CD14-positive monocyte (primary cell): Measurements from ENCODE around the gene EML4. TPM values are rescaled to one million over a fixed set of nuclear protein-coding genes. Genes with fewer than 3 reads are reported as not detected.

ENCODE experiments used
- DNase-seq, 3 donors: peaks; one replicate each; pipeline ENCODE4 v3.0.0-alpha.2; 2011 to 2022
- H2AFZ ChIP-seq: 2 replicates; pipeline ENCODE4 v1.6.0; 2012; ENCODE audit warnings: mild to moderate bottlenecking, low read depth, low read length, inconsistent platforms; ENCODE audit not compliant: insufficient read depth, poor library complexity, severe bottlenecking
- H3K27ac ChIP-seq, 2 donors: 1 replicate in 1 of 2; 2 replicates in 1 of 2; pipeline ENCODE4 v1.5.1; 2012 to 2013; ENCODE audit warnings: low read length in 2 of 2, control low read depth in 1 of 2, inconsistent platforms in 1 of 2, low read depth in 1 of 2, mild to moderate bottlenecking in 1 of 2
- H3K27me3 ChIP-seq, 2 donors: one replicate each; pipeline versions ENCODE4 v1.6.0 to v1.6.1; 2011 to 2013; ENCODE audit warnings: low read length in 2 of 2; ENCODE audit not compliant: control insufficient read depth in 2 of 2, insufficient read depth in 2 of 2
- H3K36me3 ChIP-seq, 2 donors: replicated peaks in 1 of 2; 1 replicate in 1 of 2; 2 replicates in 1 of 2; pipeline versions ENCODE4 v1.5.1 to v1.6.1; 2012 to 2013; ENCODE audit warnings: low read length in 2 of 2, control low read depth in 1 of 2, inconsistent platforms in 1 of 2, mild to moderate bottlenecking in 1 of 2; ENCODE audit not compliant: insufficient read depth in 2 of 2, control insufficient read depth in 1 of 2
- H3K4me1 ChIP-seq, 2 donors: 1 replicate in 1 of 2; 2 replicates in 1 of 2; pipeline versions ENCODE4 v1.5.1 to v1.6.1; 2012 to 2013; ENCODE audit warnings: low read length in 2 of 2, control low read depth in 1 of 2, inconsistent platforms in 1 of 2, mild to moderate bottlenecking in 1 of 2, moderate library complexity in 1 of 2; ENCODE audit not compliant: insufficient read depth in 2 of 2, control insufficient read depth in 1 of 2
- H3K4me2 ChIP-seq: replicated peaks from 2 replicates; pipeline ENCODE3; 2012; ENCODE audit warnings: low read length, moderate library complexity, mild to moderate bottlenecking; ENCODE audit not compliant: poor library complexity, severe bottlenecking; ENCODE audit errors: extremely low read depth
- H3K4me3 ChIP-seq, 3 experiments: fragments of 200-600 bp in 1 of 3; sonication (generic) in 1 of 3; replicated peaks in 1 of 3; 1 replicate in 2 of 3; 2 replicates in 1 of 3; pipeline ENCODE4 v1.5.1; 2011 to 2013; ENCODE audit warnings: low read length in 3 of 3, mild to moderate bottlenecking in 3 of 3, control low read depth in 2 of 3, low read depth in 2 of 3, inconsistent platforms in 1 of 3, moderate library complexity in 1 of 3
- H3K79me2 ChIP-seq: 2 replicates; pipeline ENCODE4 v1.6.0; 2012; ENCODE audit warnings: mild to moderate bottlenecking, control low read depth, inconsistent platforms, low read length, moderate library complexity; ENCODE audit not compliant: insufficient read depth
- H3K9ac ChIP-seq: 2 replicates; pipeline ENCODE4 v1.6.0; 2017; ENCODE audit warnings: low read length, mild to moderate bottlenecking; ENCODE audit not compliant: insufficient read depth, poor library complexity, severe bottlenecking
- H3K9me3 ChIP-seq, 2 donors: replicated peaks in 1 of 2; 1 replicate in 1 of 2; 2 replicates in 1 of 2; pipeline versions ENCODE4 v1.5.1 to v1.6.1; 2012 to 2013; ENCODE audit warnings: low read length in 2 of 2, control low read depth in 1 of 2; ENCODE audit not compliant: control insufficient read depth in 1 of 2, insufficient read depth in 1 of 2
- H4K20me1 ChIP-seq: 2 replicates; pipeline ENCODE4 v1.6.0; 2012; ENCODE audit warnings: mild to moderate bottlenecking, low read length, control low read depth, moderate library complexity; ENCODE audit not compliant: insufficient read depth
- H3K27ac Mint-ChIP-seq, 7 donors: one replicate each; pipeline ENCODE4 v1.8.0; 2020; ENCODE audit warnings: mild to moderate bottlenecking in 7 of 7, mixed read lengths in 7 of 7, moderate library complexity in 6 of 7, inconsistent platforms in 2 of 7
- H3K27me3 Mint-ChIP-seq, 3 donors: one replicate each; pipeline ENCODE4 v1.8.0; 2021 to 2022; ENCODE audit warnings: low read depth in 3 of 3, mild to moderate bottlenecking in 3 of 3, mixed read lengths in 3 of 3, moderate library complexity in 3 of 3, inconsistent platforms in 1 of 3
- H3K36me3 Mint-ChIP-seq, 2 donors: one replicate each; pipeline ENCODE4 v1.8.0; 2020; ENCODE audit warnings: mixed read lengths in 2 of 2, inconsistent platforms in 1 of 2, mild to moderate bottlenecking in 1 of 2
- H3K4me1 Mint-ChIP-seq: one replicate; pipeline ENCODE4 v1.8.0; 2020; ENCODE audit warnings: mild to moderate bottlenecking, mixed read lengths
- H3K4me3 Mint-ChIP-seq, 2 donors: one replicate each; pipeline ENCODE4 v1.8.0; 2020; ENCODE audit warnings: mild to moderate bottlenecking in 2 of 2, mixed read lengths in 2 of 2, moderate library complexity in 1 of 2
- H3K9me3 Mint-ChIP-seq, 7 donors: one replicate each; pipeline ENCODE4 v1.8.0; 2020 to 2022; ENCODE audit warnings: mixed read lengths in 7 of 7, mild to moderate bottlenecking in 6 of 7, moderate library complexity in 6 of 7, inconsistent platforms in 2 of 7
- CTCF ChIP-seq: fragments of 200-600 bp; IDR thresholded peaks from one replicate; pipeline ENCODE4 v1.8.0; 2022; ENCODE audit warnings: antibody characterized with exemption, mild to moderate bottlenecking
- WGBS: methylation state at CpG from one replicate; pipeline ENCODE4 v1.1.5; 2013; ENCODE audit warnings: missing lambda C conversion rate; ENCODE audit not compliant: insufficient coverage; 5-methylcytosine and 5-hydroxymethylcytosine counted together
- intact Hi-C, 2 donors: fragments of 100-400 bp; cut with micrococcal nuclease; formaldehyde crosslinking; loops; one replicate each; pipeline versions ENCODE4 v1.15.0 to v1.15.1; 2023
- polyA plus RNA-seq, 3 donors: library from polyadenylated mRNA; depleted of rRNA in 1 of 3; unstranded in 2 of 3; stranded (reverse) in 1 of 3; fragments of 300-500 nt in 2 of 3; fragments of >200 nt in 1 of 3; fragmentation: Illumina TruSeq in 2 of 3; gene quantifications; 1 replicate in 2 of 3; 2 replicates in 1 of 3; pipeline ENCODE4 v1.2.3, GENCODE V29; 2012 to 2021

Gene EML4
- polyA plus RNA-seq, 3 donors = 11.5 to 24.3 (median 15.0) TPM

- Histone ChIP-seq H3K4me2 (peak overlapping the region; percentile 90), H3K36me3 (no peaks in the 10 kb centered on the region), H3K79me2 (peaks cover 42% of the 10 kb centered on the region), H3K4me1 (peaks cover 24 to 31% of the 10 kb centered on the region in 2 donors), H3K27me3 (no peaks in the 10 kb centered on the region), H3K4me3 (peak overlapping the region; percentile 58 to 92 (median 89)), H3K9ac (peak overlapping the region; percentile 92), H2AFZ (peak overlapping the region; percentile 85), H3K27ac (peak overlapping the region in 1 of 2 donors; percentile 97), H3K9me3 (no peaks in the 10 kb centered on the region), H4K20me1 (peaks cover 25% of the 10 kb centered on the region)
- Mint-ChIP-seq H3K4me1 (peaks cover 39% of the 10 kb centered on the region), H3K27ac (peak overlapping the region in 5 of 7 donors; percentile 70 to 99 (median 98)), H3K9me3 (peaks cover 0 to 3% (median 0%) of the 10 kb centered on the region in 7 donors), H3K27me3 (peaks cover 3 to 6% (median 4%) of the 10 kb centered on the region in 3 donors), H3K4me3 (peak overlapping the region; percentile 90 to 96), H3K36me3 (peaks cover under 1% of the 10 kb centered on the region in 2 donors)
- no peak for DNase-seq
- intact Hi-C loops = no loop called here
- 0% methylated on average over 2 of the region's 6 CpGs for WGBS
- no peak for TF ChIP-seq CTCF
Measured at GRCh38 chr2:42361728-42362283, 192.7 kb downstream of the EML4 start.

- Histone ChIP-seq H3K27me3 (no peaks in the 10 kb centered on the region), H3K27ac (no peak overlapping the region), H3K9me3 (no peaks in the 10 kb centered on the region), H4K20me1 (peaks cover 9% of the 10 kb centered on the region), H3K36me3 (no peaks in the 10 kb centered on the region), H3K9ac (no peak overlapping the region), H3K4me3 (no peak overlapping the region), H2AFZ (no peak overlapping the region), H3K4me1 (peaks cover 24 to 31% of the 10 kb centered on the region in 2 donors), H3K4me2 (no peak overlapping the region), H3K79me2 (peaks cover 26% of the 10 kb centered on the region)
- 83% methylated on average over 1 of the region's 3 CpGs for WGBS
- H3K27ac Mint-ChIP-seq = no peak overlapping the region
- peaks cover 30% of the 10 kb centered on the region for H3K4me1 Mint-ChIP-seq
- peaks cover 0 to 3% (median 0%) of the 10 kb centered on the region in 7 donors for H3K9me3 Mint-ChIP-seq
- DNase-seq = no peak
- TF ChIP-seq CTCF = no peak
- H3K27me3 Mint-ChIP-seq = peaks cover 4 to 6% (median 5%) of the 10 kb centered on the region in 3 donors
- intact Hi-C loops = no loop called here
- H3K4me3 Mint-ChIP-seq = no peak overlapping the region
- H3K36me3 Mint-ChIP-seq = no peaks in the 10 kb centered on the region
Measured at GRCh38 chr2:42363413-42363812, 194.3 kb downstream of the EML4 start.
